Lower leg skin (tissue), 3 donors: ENCODE measurements around the gene AOPEP.

Experiments
- CTCF ChIP-seq, 3 donors: fragments of 450-650 bp; IDR thresholded peaks; one replicate each; pipeline ENCODE4 v1.5.1; 2016; ENCODE audit warnings: antibody characterized with exemption in 3 of 3, mild to moderate bottlenecking in 3 of 3, moderate library complexity in 2 of 3
- POLR2A ChIP-seq, 2 donors: fragments of 450-650 bp; IDR thresholded peaks; one replicate each; pipeline ENCODE4 v1.6.1; 2016 to 2017; ENCODE audit warnings: antibody characterized with exemption in 2 of 2, mild to moderate bottlenecking in 1 of 2, moderate library complexity in 1 of 2

DNA sequence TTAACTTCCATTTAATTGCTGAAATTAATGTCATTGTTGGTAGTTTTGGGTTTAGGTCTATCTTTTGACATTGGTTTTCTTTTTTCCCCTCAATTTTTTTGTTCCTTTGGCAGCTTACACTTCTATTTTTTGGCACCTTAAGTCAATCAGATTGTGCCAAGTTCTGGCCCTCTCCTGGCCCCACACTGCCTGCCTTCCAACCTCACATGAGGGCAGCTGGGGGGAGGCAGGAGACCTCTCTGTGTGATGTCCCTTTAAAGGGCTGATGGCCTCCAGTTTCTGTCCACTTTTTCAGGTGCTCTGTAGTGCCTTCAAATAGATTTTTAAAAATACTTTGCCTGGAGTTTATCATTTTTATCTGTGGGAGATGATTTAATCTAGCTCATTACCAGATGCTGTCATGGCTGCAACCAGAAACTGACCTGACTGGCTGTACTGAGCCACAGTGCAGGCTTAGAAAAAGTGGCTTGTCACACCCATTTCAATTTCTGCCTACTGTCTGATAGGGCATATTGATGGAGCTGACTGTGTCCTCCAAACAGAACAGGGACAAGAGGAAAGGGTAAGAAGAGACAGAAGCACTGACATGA, 394.4 kb downstream of the AOPEP start:
- TF ChIP-seq CTCF (IDR thresholded peaks at IDR 0.05), result no peak
- no peak for TF ChIP-seq POLR2A (IDR thresholded peaks at IDR 0.05)
